Activated naive CD4-positive, alpha-beta T cell treated with anti-CD3 and anti-CD28 coated beads for 36 hours (primary cell): ENCODE data around the gene STK32B. TPM values are rescaled to one million over a fixed set of nuclear protein-coding genes. Genes with fewer than 3 reads are reported as not detected.
"Not testable (repeated sequence)": the region's sequence is repeated elsewhere in the genome, so short reads cannot be mapped to it uniquely, and the experiment has no call there.

Experiments
- CTCF ChIA-PET: fragments of 350-600 bp; sonication (Branson Sonifier 250); formaldehyde crosslinking; loops from one replicate; lab custom pipeline; 2021; ENCODE audit warnings: antibody characterized with exemption; lab: Charles Lee
- DNase-seq: peaks from one replicate; pipeline ENCODE4 v3.0.0-alpha.2; 2020
- H3K27ac Mint-ChIP-seq: one replicate; pipeline ENCODE4 v1.8.0; 2021; ENCODE audit warnings: mild to moderate bottlenecking, mixed read lengths
- H3K27me3 Mint-ChIP-seq: one replicate; pipeline ENCODE4 v1.8.0; 2021; ENCODE audit warnings: low read depth, mixed read lengths
- H3K36me3 Mint-ChIP-seq: one replicate; pipeline ENCODE4 v1.8.0; 2021; ENCODE audit warnings: low read depth, mixed read lengths
- H3K4me1 Mint-ChIP-seq: one replicate; pipeline ENCODE4 v1.8.0; 2021; ENCODE audit warnings: low read depth, mixed read lengths
- H3K4me3 Mint-ChIP-seq: one replicate; pipeline ENCODE4 v1.8.0; 2021; ENCODE audit warnings: mild to moderate bottlenecking, moderate library complexity, mixed read lengths
- H3K9me3 Mint-ChIP-seq: one replicate; pipeline ENCODE4 v1.8.0; 2021; ENCODE audit warnings: mixed read lengths
- intact Hi-C: fragments of 100-400 bp; cut with micrococcal nuclease; formaldehyde crosslinking; loops from one replicate; pipeline ENCODE4 v1.15.1; 2023
- total RNA-seq, 2 experiments: library from RNA; stranded (reverse); gene quantifications; one replicate each; pipeline ENCODE4 v1.2.3, GENCODE V29; 2021

STK32B gene
- total RNA-seq, 2 experiments from 2014 or later = not detected

- no peak for DNase-seq
- intact Hi-C loops = no loop called here
- H3K4me3 Mint-ChIP-seq = no peak overlapping the region
- CTCF ChIA-PET = no interaction called here
- H3K4me1 Mint-ChIP-seq = no peaks in the 10 kb centered on the region
- H3K27me3 Mint-ChIP-seq = no peaks in the 10 kb centered on the region
- H3K27ac Mint-ChIP-seq = no peak overlapping the region
- no peaks in the 10 kb centered on the region for H3K36me3 Mint-ChIP-seq
- H3K9me3 Mint-ChIP-seq = no peaks in the 10 kb centered on the region
Measured at GRCh38 chr4:5232549-5232948, 181.3 kb downstream of the STK32B start.

DNA sequence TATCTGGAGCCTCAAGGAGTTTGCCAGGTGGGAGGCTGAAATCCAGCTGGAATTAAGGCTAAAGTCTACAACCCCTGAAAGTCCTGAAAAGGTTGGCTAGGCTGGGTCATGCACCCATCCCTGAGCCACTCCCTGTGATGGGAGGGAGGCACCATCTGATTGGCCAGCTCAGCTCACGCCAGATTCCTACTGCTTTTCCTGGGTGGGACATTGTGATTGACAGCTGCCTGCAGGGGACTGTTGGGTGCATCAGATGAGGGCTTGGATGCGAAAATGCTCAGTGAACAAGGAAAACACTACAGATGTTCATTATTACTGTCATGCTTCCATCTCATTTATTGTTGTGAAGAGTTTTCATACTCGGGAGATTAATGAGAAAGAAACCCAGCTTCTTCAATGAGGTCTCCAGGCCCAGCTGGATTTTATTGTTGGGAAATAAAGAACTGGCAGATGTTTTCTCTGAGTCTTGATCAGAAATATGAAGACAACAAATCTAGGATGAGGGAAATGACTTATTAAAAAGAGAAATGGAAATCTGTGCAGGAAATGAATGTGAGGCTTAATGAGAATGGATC, 185.9 kb downstream of the STK32B start:
- Mint-ChIP-seq H3K4me1 (no peaks in the 10 kb centered on the region), H3K27ac (no peak overlapping the region), H3K27me3 (no peaks in the 10 kb centered on the region), H3K36me3 (no peaks in the 10 kb centered on the region), H3K9me3 (peaks cover 2% of the 10 kb centered on the region), H3K4me3 (no peak overlapping the region)
- DNase-seq = no peak
- CTCF ChIA-PET = no interaction called here
- intact Hi-C loops = no loop called here

DNA sequence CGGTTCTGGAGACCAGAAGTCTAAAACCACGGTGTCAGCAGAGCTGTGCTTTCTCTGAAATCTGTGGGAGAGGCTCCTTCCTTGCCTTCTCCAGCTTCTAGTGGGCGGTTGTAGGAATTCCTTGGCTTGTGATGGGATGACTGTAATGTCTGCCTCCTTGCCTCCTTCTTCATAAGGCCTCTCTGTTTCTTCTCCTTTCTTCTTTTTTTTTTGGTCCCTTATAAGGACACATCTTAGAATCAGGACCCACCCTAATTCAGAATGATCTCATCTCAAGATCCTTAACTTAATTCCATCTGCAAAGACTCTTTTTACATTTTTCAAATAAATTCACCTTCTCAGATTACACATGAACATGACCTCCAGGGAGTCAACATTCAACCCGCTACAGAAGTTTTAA, 186.9 kb downstream of the STK32B start:
- Mint-ChIP-seq H3K27ac (no peak overlapping the region), H3K9me3 (peaks cover 2% of the 10 kb centered on the region), H3K27me3 (no peaks in the 10 kb centered on the region), H3K36me3 (no peaks in the 10 kb centered on the region), H3K4me1 (no peaks in the 10 kb centered on the region), H3K4me3 (no peak overlapping the region)
- DNase-seq = no peak
- CTCF ChIA-PET = no interaction called here
- intact Hi-C loops = no loop called here

- H3K27ac Mint-ChIP-seq, H3K27me3 Mint-ChIP-seq, CTCF ChIA-PET, H3K4me3 Mint-ChIP-seq, intact Hi-C loops, H3K9me3 Mint-ChIP-seq, H3K36me3 Mint-ChIP-seq: not testable (repeated sequence)
- H3K4me1 Mint-ChIP-seq = peaks cover 13% of the 10 kb centered on the region
- peak; percentile 51 for DNase-seq
Measured at GRCh38 chr4:5247061-5247460, 195.8 kb downstream of the STK32B start.

DNA sequence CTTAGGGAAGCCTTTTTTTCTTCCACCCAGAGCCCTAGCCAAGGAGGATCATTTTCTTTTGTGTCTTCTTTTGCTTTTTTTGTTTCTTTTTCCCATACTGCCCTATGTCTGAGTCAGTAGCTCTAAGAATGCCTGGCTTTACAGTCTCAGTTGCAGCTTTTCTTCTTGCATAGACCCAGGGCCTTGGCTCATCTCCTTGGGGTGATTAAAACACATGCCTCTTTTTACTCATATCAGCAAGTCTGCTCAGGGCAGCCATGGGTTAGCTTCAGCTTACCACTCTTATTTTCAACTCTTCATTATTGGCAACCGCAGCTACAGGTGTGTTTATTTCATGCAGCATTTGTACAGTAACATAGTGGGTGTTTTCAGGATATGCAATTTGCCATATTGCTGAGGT, 196.5 kb downstream of the STK32B start:
- no peak for DNase-seq
- no peak overlapping the region for H3K4me3 Mint-ChIP-seq
- peaks cover 4% of the 10 kb centered on the region for H3K9me3 Mint-ChIP-seq
- no peak overlapping the region for H3K27ac Mint-ChIP-seq
- intact Hi-C loops = no loop called here
- H3K27me3 Mint-ChIP-seq = peaks cover 2% of the 10 kb centered on the region
- CTCF ChIA-PET = interaction anchor here (0.7 kb wide), 1 partner anchor 217 kb away, joined by 3 read pairs; no protein-coding TSS in a partner anchor
- H3K36me3 Mint-ChIP-seq = no peaks in the 10 kb centered on the region
- H3K4me1 Mint-ChIP-seq = peaks cover 13% of the 10 kb centered on the region

DNA sequence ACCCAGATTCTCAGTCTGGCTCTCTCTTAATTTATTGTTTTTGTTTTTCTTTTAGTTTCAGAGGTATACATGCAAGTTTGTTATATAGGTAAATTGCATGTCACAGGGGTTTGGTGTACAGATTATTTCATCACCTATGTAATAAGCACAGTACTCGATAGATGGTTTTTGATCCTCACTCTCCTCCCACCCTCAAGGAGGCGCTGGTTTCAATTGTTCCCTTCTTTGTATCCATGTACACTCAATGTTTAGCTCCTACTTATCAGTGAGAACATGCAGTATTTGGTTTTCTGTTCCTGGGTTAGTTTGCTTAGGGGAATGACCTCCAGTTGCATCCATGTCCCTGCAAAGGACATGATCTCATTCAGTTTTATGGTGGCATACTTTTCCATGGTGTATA, 198.4 kb downstream of the STK32B start:
- Mint-ChIP-seq H3K4me3 (no peak overlapping the region), H3K36me3 (no peaks in the 10 kb centered on the region), H3K4me1 (peaks cover 13% of the 10 kb centered on the region), H3K9me3 (peaks cover 2% of the 10 kb centered on the region), H3K27me3 (peaks cover 2% of the 10 kb centered on the region), H3K27ac (no peak overlapping the region)
- CTCF ChIA-PET = no interaction called here
- DNase-seq = no peak
- intact Hi-C loops = no loop called here

- peaks cover 13% of the 10 kb centered on the region for H3K4me1 Mint-ChIP-seq
- H3K36me3 Mint-ChIP-seq, H3K9me3 Mint-ChIP-seq, CTCF ChIA-PET, intact Hi-C loops, H3K27me3 Mint-ChIP-seq, H3K27ac Mint-ChIP-seq, H3K4me3 Mint-ChIP-seq, DNase-seq: not testable (repeated sequence)
Measured at GRCh38 chr4:5250536-5250935, 199.3 kb downstream of the STK32B start.

- Mint-ChIP-seq H3K4me3 (no peak overlapping the region), H3K27me3 (no peaks in the 10 kb centered on the region), H3K36me3 (no peaks in the 10 kb centered on the region), H3K4me1 (no peaks in the 10 kb centered on the region), H3K27ac (no peak overlapping the region), H3K9me3 (no peaks in the 10 kb centered on the region)
- DNase-seq = no peak
- intact Hi-C loops = no loop called here
- CTCF ChIA-PET = no interaction called here
Measured at GRCh38 chr4:5256421-5256820, 205.1 kb downstream of the STK32B start.

GRCh38 chr4:5257086-5257485, 205.8 kb downstream of the STK32B start:
- no peaks in the 10 kb centered on the region for H3K36me3 Mint-ChIP-seq
- H3K9me3 Mint-ChIP-seq = no peaks in the 10 kb centered on the region
- no peak for DNase-seq
- H3K4me1 Mint-ChIP-seq = no peaks in the 10 kb centered on the region
- no peak overlapping the region for H3K4me3 Mint-ChIP-seq
- H3K27ac Mint-ChIP-seq = no peak overlapping the region
- intact Hi-C loops = no loop called here
- CTCF ChIA-PET = no interaction called here
- H3K27me3 Mint-ChIP-seq = no peaks in the 10 kb centered on the region

DNA sequence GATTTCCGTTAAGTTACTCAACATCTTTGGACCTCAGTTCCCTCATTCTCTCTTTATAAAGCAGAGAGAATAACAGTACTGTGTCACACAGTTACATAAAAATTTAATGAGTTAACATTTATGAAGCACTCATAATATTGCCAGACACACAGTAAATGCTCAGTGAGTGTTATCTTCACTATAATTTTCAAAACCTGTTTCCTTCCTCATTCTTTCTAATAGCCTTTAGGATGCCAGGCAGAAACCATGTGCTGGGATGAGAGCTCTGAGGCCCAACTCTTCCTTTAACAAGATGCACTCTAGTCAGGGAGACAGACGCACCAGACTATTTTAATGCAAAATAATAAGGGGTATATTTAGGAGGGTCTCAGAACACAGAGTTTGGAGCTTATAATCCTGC, 208.2 kb downstream of the STK32B start:
- no peak for DNase-seq
- H3K4me1 Mint-ChIP-seq = no peaks in the 10 kb centered on the region
- H3K9me3 Mint-ChIP-seq = no peaks in the 10 kb centered on the region
- no peaks in the 10 kb centered on the region for H3K36me3 Mint-ChIP-seq
- no peak overlapping the region for H3K27ac Mint-ChIP-seq
- H3K4me3 Mint-ChIP-seq = no peak overlapping the region
- H3K27me3 Mint-ChIP-seq = no peaks in the 10 kb centered on the region
- CTCF ChIA-PET = no interaction called here
- intact Hi-C loops = no loop called here

- H3K4me1 Mint-ChIP-seq = no peaks in the 10 kb centered on the region
- H3K36me3 Mint-ChIP-seq = no peaks in the 10 kb centered on the region
- CTCF ChIA-PET = no interaction called here
- H3K27me3 Mint-ChIP-seq = no peaks in the 10 kb centered on the region
- intact Hi-C loops = no loop called here
- no peak overlapping the region for H3K4me3 Mint-ChIP-seq
- H3K27ac Mint-ChIP-seq = no peak overlapping the region
- H3K9me3 Mint-ChIP-seq = no peaks in the 10 kb centered on the region
- DNase-seq = no peak
Measured at GRCh38 chr4:5260121-5260520, 208.8 kb downstream of the STK32B start.

GRCh38 chr4:5261866-5262265, 210.6 kb downstream of the STK32B start:
- H3K36me3 Mint-ChIP-seq = no peaks in the 10 kb centered on the region
- CTCF ChIA-PET = no interaction called here
- intact Hi-C loops = no loop called here

DNA sequence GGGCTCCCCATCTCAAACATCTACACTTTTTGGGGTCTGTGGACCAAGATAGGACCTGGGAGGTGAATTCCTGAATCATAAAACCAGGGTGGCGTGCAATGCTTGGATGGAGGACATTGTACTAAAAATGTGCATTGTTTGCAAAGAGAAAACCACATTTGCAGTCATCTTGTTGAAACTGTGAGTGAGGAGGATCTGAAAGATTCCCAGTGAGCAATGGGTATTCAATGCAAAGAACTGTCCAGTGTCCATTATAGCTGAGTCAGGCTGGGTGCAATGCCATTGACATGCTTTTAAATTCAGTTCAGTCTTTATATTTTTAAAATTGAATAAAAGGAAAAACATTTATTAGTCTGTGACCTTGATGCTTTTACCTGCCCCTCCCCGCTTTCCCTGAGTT, 215.7 kb downstream of the STK32B start:
- CTCF ChIA-PET = no interaction called here
- Mint-ChIP-seq H3K4me1 (no peaks in the 10 kb centered on the region), H3K27me3 (no peaks in the 10 kb centered on the region), H3K4me3 (no peak overlapping the region), H3K27ac (no peak overlapping the region), H3K9me3 (no peaks in the 10 kb centered on the region), H3K36me3 (no peaks in the 10 kb centered on the region)
- intact Hi-C loops = no loop called here
- DNase-seq = no peak

More at GRCh38 chr4:5261866-5262265, 210.6 kb downstream of the STK32B start:
- H3K4me1 Mint-ChIP-seq = no peaks in the 10 kb centered on the region
- no peak overlapping the region for H3K4me3 Mint-ChIP-seq
- no peaks in the 10 kb centered on the region for H3K27me3 Mint-ChIP-seq
- H3K9me3 Mint-ChIP-seq = no peaks in the 10 kb centered on the region
- no peak for DNase-seq
- H3K27ac Mint-ChIP-seq = no peak overlapping the region
